CD4-positive, alpha-beta memory T cell (primary cell): ENCODE measurements around the gene NOL4L. TPM values are rescaled to one million over a fixed set of nuclear protein-coding genes. Genes with fewer than 3 reads are reported as not detected.

Source experiments
- CTCF ChIA-PET: fragments of 350-600 bp; sonication (Branson Sonifier 250); formaldehyde crosslinking; loops from one replicate; lab custom pipeline; 2021; ENCODE audit warnings: inconsistent platforms; ENCODE audit not compliant: partially characterized antibody; lab: Charles Lee
- POLR2A ChIA-PET: fragments of 350-600 bp; sonication (Branson Sonifier 250); formaldehyde crosslinking; loops from one replicate; lab custom pipeline; 2021; ENCODE audit not compliant: partially characterized antibody; lab: Charles Lee
- DNase-seq, 5 donors: peaks; one replicate each; pipeline versions ENCODE4 v3.0.0 to v3.0.0-alpha.2; 2020 to 2022; ENCODE audit warnings: mixed read lengths in 1 of 5
- H3K27ac ChIP-seq: one replicate; pipeline ENCODE4 v1.7.0; 2013; ENCODE audit warnings: low read depth, low read length
- H3K27me3 ChIP-seq: 2 replicates; pipeline ENCODE4 v1.7.0; 2013; ENCODE audit warnings: mild to moderate bottlenecking, low read length, moderate library complexity; ENCODE audit not compliant: insufficient read depth
- H3K36me3 ChIP-seq: 2 replicates; pipeline ENCODE4 v1.7.0; 2013; ENCODE audit warnings: mild to moderate bottlenecking, low read length, moderate library complexity; ENCODE audit not compliant: insufficient read depth
- H3K4me1 ChIP-seq: 2 replicates; pipeline ENCODE4 v1.7.0; 2013; ENCODE audit warnings: mild to moderate bottlenecking, low read length, moderate library complexity; ENCODE audit not compliant: insufficient read depth
- H3K4me3 ChIP-seq, 2 donors: one replicate each; pipeline ENCODE4 v1.7.0; 2013; ENCODE audit warnings: low read length in 2 of 2, mild to moderate bottlenecking in 1 of 2
- H3K9me3 ChIP-seq, 2 donors: one replicate each; pipeline ENCODE4 v1.7.0; 2013; ENCODE audit warnings: low read length in 2 of 2, control low read depth in 1 of 2; ENCODE audit not compliant: control insufficient read depth in 1 of 2
- H3K27ac Mint-ChIP-seq, 7 donors: one replicate each; pipeline ENCODE4 v1.8.0; 2020 to 2021; ENCODE audit warnings: mixed read lengths in 7 of 7, mild to moderate bottlenecking in 6 of 7, inconsistent platforms in 3 of 7, moderate library complexity in 3 of 7
- H3K27me3 Mint-ChIP-seq, 2 donors: one replicate each; pipeline ENCODE4 v1.8.0; 2020 to 2021; ENCODE audit warnings: mixed read lengths in 2 of 2
- H3K36me3 Mint-ChIP-seq, 2 donors: one replicate each; pipeline ENCODE4 v1.8.0; 2020 to 2021; ENCODE audit warnings: mixed read lengths in 2 of 2, inconsistent platforms in 1 of 2, mild to moderate bottlenecking in 1 of 2
- H3K4me1 Mint-ChIP-seq, 4 donors: one replicate each; pipeline ENCODE4 v1.8.0; 2020 to 2021; ENCODE audit warnings: mixed read lengths in 4 of 4, mild to moderate bottlenecking in 1 of 4
- H3K4me3 Mint-ChIP-seq, 8 donors: one replicate each; pipeline ENCODE4 v1.8.0; 2020 to 2021; ENCODE audit warnings: mixed read lengths in 8 of 8, mild to moderate bottlenecking in 7 of 8, moderate library complexity in 6 of 8, inconsistent platforms in 3 of 8
- H3K9me3 Mint-ChIP-seq, 8 donors: one replicate each; pipeline ENCODE4 v1.8.0; 2020 to 2021; ENCODE audit warnings: mixed read lengths in 8 of 8, mild to moderate bottlenecking in 5 of 8, inconsistent platforms in 3 of 8, moderate library complexity in 1 of 8
- intact Hi-C: fragments of 100-400 bp; cut with micrococcal nuclease; formaldehyde crosslinking; loops from one replicate; pipeline ENCODE4 v1.15.1; 2023
- polyA plus RNA-seq, 2 donors: library from polyadenylated mRNA; unstranded; fragments of 300-500 nt; fragmentation: Illumina TruSeq; gene quantifications; one replicate each; pipeline ENCODE4 v1.2.3, GENCODE V29; 2021
- total RNA-seq, 2 experiments: library from RNA; stranded (reverse); gene quantifications; one replicate each; pipeline ENCODE4 v1.2.3, GENCODE V29; 2021

NOL4L gene
- total and polyA plus RNA-seq, 4 experiments from 2014 or later = 7.0 to 74.2 (median 47.5) TPM

DNA sequence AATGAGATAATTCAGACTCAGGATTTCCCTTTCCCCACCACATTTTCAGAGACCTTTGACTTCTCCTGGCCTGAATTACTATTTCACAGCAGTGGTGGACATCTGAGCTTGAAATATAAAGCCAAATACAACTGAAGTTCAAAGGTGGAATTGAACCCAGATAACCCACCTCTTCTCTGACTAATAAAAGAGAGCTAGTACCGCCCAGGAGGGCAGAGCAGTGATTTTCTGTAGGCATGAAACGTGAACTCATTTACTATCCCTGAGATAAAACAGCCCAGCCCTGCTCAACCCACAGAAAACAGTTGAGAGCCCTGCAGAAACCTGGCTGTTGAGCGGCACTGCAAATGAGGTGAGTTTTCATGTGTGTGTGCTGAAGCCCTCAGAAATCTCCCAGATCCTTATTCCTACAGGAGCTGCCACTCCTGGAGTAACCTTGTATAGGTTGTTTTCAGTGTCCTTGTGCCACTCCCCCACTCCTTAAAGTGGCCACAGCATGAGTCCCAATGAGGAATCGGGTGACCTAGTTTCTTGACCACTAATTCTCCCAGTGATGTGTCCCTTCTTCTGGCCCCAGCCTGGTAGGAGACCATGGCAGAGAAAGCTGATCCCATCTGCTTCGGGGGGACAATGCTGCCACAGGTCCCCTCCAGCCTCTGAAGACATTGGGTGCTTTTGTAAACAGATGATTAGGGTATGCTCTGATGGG, 99.2 kb downstream of the NOL4L start:
- Mint-ChIP-seq H3K36me3 (peaks cover 18 to 20% of the 10 kb centered on the region in 2 donors), H3K4me1 (peaks cover 28 to 46% (median 35%) of the 10 kb centered on the region in 4 donors), H3K4me3 (peak overlapping the region in 7 of 8 donors; percentile 25 to 98 (median 92)), H3K9me3 (no peaks in the 10 kb centered on the region), H3K27me3 (peaks cover 0 to 1% of the 10 kb centered on the region in 2 donors), H3K27ac (peak overlapping the region; percentile 92 to 98 (median 96))
- Histone ChIP-seq H3K9me3 (no peaks in the 10 kb centered on the region), H3K27ac (peak overlapping the region; percentile 58), H3K27me3 (no peaks in the 10 kb centered on the region), H3K4me3 (no peak overlapping the region), H3K4me1 (peaks cover 40% of the 10 kb centered on the region), H3K36me3 (peaks cover 5% of the 10 kb centered on the region)
- intact Hi-C loops = loop anchor here (1.0 to 5.0 kb wide), 8 partner anchors 15 to 279 kb away; partner anchors contain the start of genes ASXL1, KIF3B, PLAGL2 and POFUT1
- ChIA-PET POLR2A (interaction anchor here (0.6 to 3.5 kb wide), 17 partner anchors 9 to 210 kb away, joined by 3 to 27 read pairs (median 6); no protein-coding TSS in a partner anchor), CTCF (interaction anchor here (1.1 to 1.8 kb wide), 5 partner anchors 10 to 126 kb away, joined by 4 to 11 read pairs (median 4); no protein-coding TSS in a partner anchor)
- DNase-seq = no peak

- peaks cover 0 to 1% of the 10 kb centered on the region in 2 donors for H3K27me3 Mint-ChIP-seq
- CTCF ChIA-PET = interaction anchor here (1.1 to 1.8 kb wide), 6 partner anchors 9 to 126 kb away, joined by 3 to 11 read pairs (median 4); no protein-coding TSS in a partner anchor
- Histone ChIP-seq H3K4me1 (peaks cover 45% of the 10 kb centered on the region), H3K27me3 (no peaks in the 10 kb centered on the region), H3K36me3 (peaks cover under 1% of the 10 kb centered on the region), H3K27ac (peak overlapping the region; percentile 58), H3K4me3 (peak overlapping the region; percentile 2 to 64), H3K9me3 (no peaks in the 10 kb centered on the region)
- peak; percentile 84 to 91 (median 86) for DNase-seq
- H3K27ac Mint-ChIP-seq = peak overlapping the region; percentile 92 to 98 (median 96)
- peaks cover 13 to 17% of the 10 kb centered on the region in 2 donors for H3K36me3 Mint-ChIP-seq
- POLR2A ChIA-PET = interaction anchor here (0.6 to 3.5 kb wide), 21 partner anchors 9 to 253 kb away, joined by 3 to 27 read pairs (median 4); no protein-coding TSS in a partner anchor
- intact Hi-C loops = loop anchor here (1.0 to 5.0 kb wide), 8 partner anchors 14 to 278 kb away; partner anchors contain the start of genes ASXL1, KIF3B, PLAGL2 and POFUT1
- peaks cover 30 to 50% (median 35%) of the 10 kb centered on the region in 4 donors for H3K4me1 Mint-ChIP-seq
- peak overlapping the region; percentile 90 to 98 (median 94) for H3K4me3 Mint-ChIP-seq
- no peaks in the 10 kb centered on the region for H3K9me3 Mint-ChIP-seq
Observed at GRCh38 chr20:32484958-32485769, 100.0 kb downstream of the NOL4L start.

DNA sequence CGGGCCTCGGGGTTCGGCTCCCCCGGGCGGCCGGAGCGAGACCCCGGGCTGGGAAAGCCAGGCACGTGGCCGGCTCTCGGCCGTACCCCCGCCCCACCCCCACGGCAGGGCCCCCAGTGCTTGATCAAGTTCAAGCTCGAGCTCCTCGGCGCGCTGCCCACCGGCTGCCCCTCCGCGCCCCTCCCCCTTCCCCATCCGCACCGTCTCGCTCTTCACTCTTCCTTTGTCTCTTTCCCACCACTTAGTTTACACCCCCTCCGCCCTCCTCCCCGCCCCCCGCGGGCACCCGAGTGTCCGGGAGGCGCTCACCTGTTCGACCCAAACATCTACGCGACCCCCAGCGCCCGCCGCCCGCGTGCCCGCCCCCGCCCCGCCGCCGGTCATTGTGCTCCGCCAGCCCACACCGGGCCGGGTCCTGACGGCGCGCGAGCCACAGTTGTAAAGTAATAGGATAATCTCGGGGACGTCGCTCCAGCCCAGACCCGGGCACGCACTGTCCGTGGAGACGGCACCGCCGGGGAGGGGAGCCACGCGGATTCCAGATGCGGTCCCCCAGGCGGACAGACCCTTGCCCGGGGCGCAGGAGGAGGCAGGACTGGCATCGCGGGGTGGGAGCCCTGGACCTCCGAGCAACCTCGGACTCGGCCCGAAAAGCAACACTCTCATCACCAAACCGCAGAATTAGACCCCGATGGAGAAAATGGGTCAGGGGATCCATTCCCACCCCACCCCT, 100.7 kb downstream of the NOL4L start:
- H3K9me3 ChIP-seq = no peaks in the 10 kb centered on the region
- Mint-ChIP-seq H3K4me1 (peaks cover 31 to 58% (median 40%) of the 10 kb centered on the region in 4 donors), H3K9me3 (no peaks in the 10 kb centered on the region), H3K36me3 (peaks cover 13 to 17% of the 10 kb centered on the region in 2 donors), H3K27me3 (peaks cover 0 to 1% of the 10 kb centered on the region in 2 donors), H3K4me3 (peak overlapping the region; percentile 66 to 95 (median 92)), H3K27ac (peak overlapping the region in 6 of 7 donors; percentile 65 to 97 (median 84))
- intact Hi-C loops = loop anchor here (2.0 kb wide), 2 partner anchors 14 to 50 kb away; no protein-coding TSS in a partner anchor
- peak overlapping the region; percentile 36 to 64 for H3K4me3 ChIP-seq
- peak; percentile 21 to 62 (median 26) for DNase-seq
- H3K36me3 ChIP-seq = no peaks in the 10 kb centered on the region
- CTCF ChIA-PET = interaction anchor here (0.6 to 1.8 kb wide), 5 partner anchors 10 to 55 kb away, joined by 3 to 9 read pairs (median 4); no protein-coding TSS in a partner anchor
- no peaks in the 10 kb centered on the region for H3K27me3 ChIP-seq
- H3K27ac ChIP-seq = peak overlapping the region; percentile 46
- H3K4me1 ChIP-seq = peaks cover 53% of the 10 kb centered on the region
- POLR2A ChIA-PET = interaction anchor here (0.6 to 3.5 kb wide), 23 partner anchors 13 to 252 kb away, joined by 3 to 27 read pairs (median 5); no protein-coding TSS in a partner anchor

DNA sequence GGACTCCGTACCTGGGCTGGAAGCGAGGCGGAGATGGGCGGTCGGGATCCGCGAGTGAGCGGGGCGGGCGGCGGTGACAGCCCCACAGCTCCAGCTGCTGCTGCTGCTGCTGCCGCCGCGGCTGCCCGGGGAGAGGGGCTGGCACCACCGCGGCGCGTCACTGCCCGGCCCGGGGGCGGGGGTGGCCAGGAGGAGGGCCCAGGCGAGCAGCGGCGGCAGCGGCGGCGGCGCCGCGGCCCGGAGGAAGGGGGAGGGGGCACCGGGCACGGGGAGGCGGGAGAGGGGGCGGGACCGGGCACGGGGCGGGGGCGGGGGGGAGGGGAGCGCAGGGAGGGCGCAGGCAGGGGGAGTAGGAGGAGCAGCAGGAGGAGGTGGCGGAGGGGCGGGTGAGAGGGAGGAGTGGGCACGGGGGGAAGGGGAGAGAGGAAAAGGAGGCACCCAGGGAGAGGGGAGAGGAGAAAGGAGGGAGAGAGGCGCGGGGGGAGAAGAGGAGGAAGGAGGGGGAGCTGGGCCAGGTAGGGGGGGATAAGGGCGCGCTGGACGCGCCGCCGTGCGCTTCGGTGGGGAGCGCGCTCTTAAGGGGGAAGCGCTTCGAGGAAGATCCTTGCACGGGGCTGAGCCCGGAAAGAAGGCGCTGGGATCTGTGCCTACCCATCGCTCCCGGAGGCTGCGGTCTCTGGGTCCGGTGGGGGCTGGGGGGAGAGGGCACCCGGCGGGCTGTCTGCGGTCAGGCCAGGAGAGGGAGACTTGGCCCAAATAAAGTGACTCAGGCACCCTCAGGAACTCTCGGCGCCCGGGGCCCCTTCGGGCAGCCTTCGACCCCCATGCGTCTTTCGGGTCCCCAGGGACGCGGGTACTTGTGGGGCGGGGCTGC, 101.5 kb downstream of the NOL4L start:
- peak; percentile 60 to 77 (median 66) for DNase-seq
- ChIA-PET POLR2A (interaction anchor here (0.6 to 3.5 kb wide), 14 partner anchors 12 to 336 kb away, joined by 3 to 15 read pairs (median 4); partner anchors contain the start of gene MAPRE1), CTCF (interaction anchor here (0.6 to 1.7 kb wide), 3 partner anchors 21 to 38 kb away, joined by 3 to 4 read pairs (median 3); no protein-coding TSS in a partner anchor)
- peak overlapping the region; percentile 46 for H3K27ac ChIP-seq
- H3K27me3 Mint-ChIP-seq = peaks cover 0 to 1% of the 10 kb centered on the region in 2 donors
- peak overlapping the region; percentile 80 to 87 (median 84) for H3K4me3 Mint-ChIP-seq
- H3K9me3 Mint-ChIP-seq = no peaks in the 10 kb centered on the region
- H3K4me3 ChIP-seq = peak overlapping the region; percentile 36 to 64
- no peaks in the 10 kb centered on the region for H3K36me3 ChIP-seq
- peaks cover 10 to 16% of the 10 kb centered on the region in 2 donors for H3K36me3 Mint-ChIP-seq
- H3K4me1 Mint-ChIP-seq = peaks cover 31 to 62% (median 44%) of the 10 kb centered on the region in 4 donors
- intact Hi-C loops = loop anchor here (2.0 kb wide), 2 partner anchors 13 to 51 kb away; no protein-coding TSS in a partner anchor
- no peaks in the 10 kb centered on the region for H3K27me3 ChIP-seq
- peaks cover 61% of the 10 kb centered on the region for H3K4me1 ChIP-seq
- no peaks in the 10 kb centered on the region for H3K9me3 ChIP-seq
- peak overlapping the region; percentile 15 to 95 (median 79) for H3K27ac Mint-ChIP-seq

DNA sequence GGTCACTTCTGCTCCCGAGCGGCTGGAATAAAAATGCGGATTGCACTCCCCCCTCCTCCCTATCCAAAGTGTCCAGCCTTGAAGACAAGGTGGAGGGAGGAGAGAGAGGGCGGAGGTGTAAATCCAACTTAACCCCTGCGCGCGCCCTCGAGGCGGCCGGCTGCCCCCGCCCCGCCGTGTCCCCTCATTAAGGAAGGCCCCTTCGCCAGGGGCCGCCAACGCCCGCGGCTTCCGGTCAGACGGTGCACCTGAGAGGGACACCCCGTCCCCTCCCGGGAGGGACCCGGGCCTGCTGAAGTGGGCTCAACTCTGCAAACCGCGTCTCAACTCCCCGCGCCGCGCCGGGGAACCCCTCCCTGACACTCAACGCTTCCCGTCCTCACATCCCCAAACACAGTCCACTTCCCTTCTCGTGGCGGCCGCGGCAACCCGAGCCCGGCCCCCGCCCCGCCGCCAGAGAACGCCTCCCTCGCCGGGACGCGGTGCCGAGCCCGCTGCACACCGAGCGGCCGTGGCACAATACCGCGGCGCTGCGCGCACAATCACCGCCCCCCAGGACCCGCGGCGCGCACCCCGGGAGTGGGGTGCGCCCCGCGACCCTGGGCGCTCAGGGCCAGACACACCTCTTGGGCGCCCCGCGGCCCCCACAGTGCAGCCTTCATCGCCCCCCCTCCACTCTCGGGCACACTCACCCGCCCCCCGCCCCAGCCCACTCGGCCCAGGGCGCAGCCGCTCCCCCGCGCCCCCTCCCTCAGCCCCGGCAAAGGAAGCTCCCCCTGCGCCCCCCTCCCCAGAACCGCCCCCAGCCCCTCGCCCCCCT, 102.5 kb downstream of the NOL4L start:
- peak overlapping the region in 1 of 2 donors; percentile 27 for H3K4me3 ChIP-seq
- peak overlapping the region; percentile 9 for H3K27ac ChIP-seq
- Mint-ChIP-seq H3K4me3 (peak overlapping the region; percentile 69 to 85 (median 74)), H3K27ac (peak overlapping the region in 5 of 7 donors; percentile 70 to 92 (median 78)), H3K27me3 (peaks cover 0 to 1% of the 10 kb centered on the region in 2 donors), H3K36me3 (peaks cover 6 to 11% of the 10 kb centered on the region in 2 donors), H3K9me3 (no peaks in the 10 kb centered on the region), H3K4me1 (peaks cover 31 to 64% (median 48%) of the 10 kb centered on the region in 4 donors)
- H3K36me3 ChIP-seq = no peaks in the 10 kb centered on the region
- no peaks in the 10 kb centered on the region for H3K27me3 ChIP-seq
- intact Hi-C loops = no loop called here
- peak in 4 of 5 donors; percentile 26 to 33 (median 29) for DNase-seq
- ChIA-PET POLR2A (interaction anchor here (1.0 to 3.5 kb wide), 6 partner anchors 11 to 57 kb away, joined by 3 to 15 read pairs (median 6); no protein-coding TSS in a partner anchor), CTCF (interaction anchor here (1.7 kb wide), 1 partner anchor 39 kb away, joined by 4 read pairs; no protein-coding TSS in a partner anchor)
- peaks cover 63% of the 10 kb centered on the region for H3K4me1 ChIP-seq
- no peaks in the 10 kb centered on the region for H3K9me3 ChIP-seq
